GM12801 (cell line): ENCODE data around the gene ZMYND8.

ENCODE experiments used
- TF ChIP-seq, protein P1 (sequence below): IDR thresholded peaks from one replicate; pipeline ENCODE4 v1.5.1; 2011; ENCODE audit warnings: control low read depth; ENCODE audit not compliant: insufficient read length; ENCODE audit errors: extremely low read depth

The ZMYND8 gene

DNA sequence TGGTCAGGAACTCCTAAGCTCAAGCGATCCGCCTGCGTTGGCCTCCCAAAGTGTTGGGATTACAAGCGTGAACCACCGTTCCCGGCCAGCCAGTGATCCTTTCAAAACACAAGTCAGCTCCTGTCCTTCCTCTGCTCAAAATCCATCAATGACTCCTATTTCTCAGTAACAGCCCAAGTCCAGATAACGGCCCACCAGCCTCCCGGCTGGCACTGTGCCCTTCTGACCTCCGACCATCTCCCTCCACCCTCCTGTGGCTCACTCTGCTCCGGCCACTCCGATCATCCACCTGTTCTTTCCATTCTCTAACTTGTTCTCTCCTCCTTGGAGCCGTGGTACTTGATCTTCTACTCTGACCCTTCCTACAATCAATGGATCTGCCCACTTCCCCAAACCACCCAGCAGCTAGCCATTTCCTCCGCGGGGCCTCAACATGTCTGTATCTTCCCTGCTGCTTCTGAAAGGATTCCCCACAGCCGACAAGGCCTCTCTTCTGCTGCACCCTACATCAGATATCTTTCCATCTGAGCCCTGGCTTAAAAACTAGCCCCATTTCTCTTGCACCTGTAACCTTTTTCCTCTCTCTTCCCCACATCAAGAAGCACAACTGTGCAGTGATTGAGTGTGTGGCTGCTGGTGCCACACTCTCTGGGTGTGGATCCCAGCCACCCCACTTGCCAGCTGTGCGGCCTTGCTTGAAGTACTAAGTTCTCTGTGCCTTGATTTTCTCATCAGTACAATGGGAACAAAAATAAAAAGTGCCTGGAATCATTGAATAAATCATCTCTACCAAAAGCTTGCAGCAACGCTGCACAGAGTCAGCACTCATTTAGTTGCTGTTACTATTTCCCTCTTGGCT is 6.1 kb upstream of the ZMYND8 start:
- TF ChIP-seq, protein P1, sequence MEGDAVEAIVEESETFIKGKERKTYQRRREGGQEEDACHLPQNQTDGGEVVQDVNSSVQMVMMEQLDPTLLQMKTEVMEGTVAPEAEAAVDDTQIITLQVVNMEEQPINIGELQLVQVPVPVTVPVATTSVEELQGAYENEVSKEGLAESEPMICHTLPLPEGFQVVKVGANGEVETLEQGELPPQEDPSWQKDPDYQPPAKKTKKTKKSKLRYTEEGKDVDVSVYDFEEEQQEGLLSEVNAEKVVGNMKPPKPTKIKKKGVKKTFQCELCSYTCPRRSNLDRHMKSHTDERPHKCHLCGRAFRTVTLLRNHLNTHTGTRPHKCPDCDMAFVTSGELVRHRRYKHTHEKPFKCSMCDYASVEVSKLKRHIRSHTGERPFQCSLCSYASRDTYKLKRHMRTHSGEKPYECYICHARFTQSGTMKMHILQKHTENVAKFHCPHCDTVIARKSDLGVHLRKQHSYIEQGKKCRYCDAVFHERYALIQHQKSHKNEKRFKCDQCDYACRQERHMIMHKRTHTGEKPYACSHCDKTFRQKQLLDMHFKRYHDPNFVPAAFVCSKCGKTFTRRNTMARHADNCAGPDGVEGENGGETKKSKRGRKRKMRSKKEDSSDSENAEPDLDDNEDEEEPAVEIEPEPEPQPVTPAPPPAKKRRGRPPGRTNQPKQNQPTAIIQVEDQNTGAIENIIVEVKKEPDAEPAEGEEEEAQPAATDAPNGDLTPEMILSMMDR: no peak

DNA sequence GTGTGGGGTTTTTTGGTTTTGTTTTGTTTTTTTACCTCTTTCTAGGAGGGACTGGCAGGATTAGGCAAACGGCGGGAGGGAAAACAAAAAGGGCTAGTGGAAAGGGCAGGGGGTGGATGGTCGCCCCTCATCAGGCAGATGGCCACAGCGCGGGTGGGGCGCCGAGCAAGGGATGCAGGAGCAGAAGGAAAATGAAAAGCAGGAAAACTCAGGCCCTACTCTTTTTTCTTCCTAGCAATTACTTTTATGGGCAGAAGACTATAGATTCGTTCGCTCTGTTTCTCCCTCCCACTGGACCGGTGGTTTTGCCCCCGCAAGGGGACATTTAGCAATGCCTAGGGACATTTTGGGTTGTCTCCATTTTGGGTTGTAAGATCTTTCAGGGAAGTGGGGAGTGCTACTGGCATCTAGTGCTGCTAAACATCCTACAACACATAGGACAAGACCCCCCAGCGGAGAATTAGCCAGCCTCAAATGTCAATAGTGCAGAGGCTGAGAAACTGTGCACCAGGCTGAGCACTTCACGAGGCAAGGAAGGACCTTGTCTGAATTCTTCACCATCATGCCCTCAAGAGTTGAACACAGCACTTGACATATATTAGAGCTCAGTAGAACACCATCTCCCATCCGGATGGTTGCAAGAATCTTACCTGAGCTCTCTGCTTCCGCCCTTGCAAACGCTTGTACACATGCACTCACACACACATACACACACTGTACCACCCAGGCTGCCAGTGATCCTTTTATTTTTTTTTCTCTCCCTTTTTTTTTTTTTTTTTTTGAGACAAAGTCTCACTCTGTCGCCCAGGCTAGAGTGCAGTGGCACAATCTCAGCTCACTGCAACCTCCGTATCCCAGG is 4.8 kb upstream of the ZMYND8 start:
- TF ChIP-seq, protein P1: no peak

DNA sequence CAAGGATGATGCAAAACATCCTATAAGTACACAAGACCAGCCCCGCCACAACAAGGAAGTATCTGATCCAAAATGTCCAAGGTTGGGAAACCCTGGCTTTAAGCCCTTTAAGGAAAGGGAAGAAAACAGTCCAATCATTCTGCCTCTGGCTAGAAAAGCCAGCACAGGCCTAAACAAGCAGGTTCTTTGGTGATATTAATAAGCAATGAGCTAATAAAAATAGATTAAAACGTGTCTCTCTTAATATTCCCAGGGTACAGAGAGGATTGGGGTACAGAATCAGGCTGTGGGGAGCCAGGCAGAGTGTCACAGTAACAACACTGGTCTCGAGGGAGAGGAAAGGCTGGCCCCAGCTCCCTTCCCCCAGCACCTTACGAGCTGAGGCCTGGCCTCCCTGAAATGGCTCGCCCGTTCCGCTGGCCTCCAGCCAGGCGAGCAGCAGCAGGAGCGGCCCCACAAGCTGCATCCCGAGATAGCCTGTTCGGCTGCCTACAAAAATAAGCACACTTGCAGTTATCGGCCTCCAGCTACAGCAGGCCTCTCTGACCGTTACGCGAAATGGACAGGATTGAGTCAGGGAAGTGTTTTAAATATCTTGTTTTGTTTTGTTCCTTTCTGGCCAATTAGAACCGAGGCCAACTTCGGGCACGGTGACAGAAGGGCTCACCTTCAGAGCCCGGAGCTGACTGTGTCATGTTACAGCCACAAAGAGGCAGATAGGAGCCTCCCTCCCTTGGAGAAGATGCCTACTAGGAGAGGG is 4.0 kb upstream of the ZMYND8 start:
- TF ChIP-seq, protein P1: no peak

DNA sequence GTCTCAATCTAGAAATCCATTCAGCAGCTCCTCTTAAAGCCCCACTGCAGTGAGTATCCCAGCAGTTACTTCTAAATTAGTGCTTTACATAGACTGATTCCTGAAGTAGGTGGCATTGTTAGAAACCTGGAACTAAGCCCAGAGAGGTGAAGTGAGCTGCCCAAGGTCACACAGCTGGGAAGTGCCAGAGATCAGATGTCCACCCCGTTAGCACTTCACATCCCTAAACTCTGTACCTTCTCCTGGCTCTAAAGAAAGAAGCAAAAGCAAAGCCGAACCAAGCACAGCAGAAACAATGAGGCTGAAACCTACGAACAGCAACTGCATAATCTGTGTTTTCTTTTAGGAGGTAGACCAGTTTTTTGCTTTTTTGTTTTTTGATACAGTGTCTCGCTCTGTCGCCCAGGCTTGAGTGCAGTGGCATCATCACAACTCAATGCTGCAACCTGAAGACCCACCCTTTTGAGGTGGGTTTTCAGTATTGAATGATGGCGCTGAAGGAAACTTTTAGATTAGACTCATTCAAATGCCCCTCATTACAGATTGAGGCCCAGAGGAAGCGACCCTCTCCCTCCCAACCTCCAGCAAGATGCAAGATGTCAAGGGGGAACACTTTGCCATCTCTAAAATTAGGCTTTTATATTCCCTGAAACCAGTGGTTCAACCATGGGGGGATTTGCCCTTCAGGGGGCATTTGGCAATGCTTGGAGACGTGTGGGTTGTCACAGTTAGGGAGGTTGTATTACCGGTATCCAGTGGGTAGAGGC is 3.2 kb upstream of the ZMYND8 start:
- TF ChIP-seq, protein P1: no peak

DNA sequence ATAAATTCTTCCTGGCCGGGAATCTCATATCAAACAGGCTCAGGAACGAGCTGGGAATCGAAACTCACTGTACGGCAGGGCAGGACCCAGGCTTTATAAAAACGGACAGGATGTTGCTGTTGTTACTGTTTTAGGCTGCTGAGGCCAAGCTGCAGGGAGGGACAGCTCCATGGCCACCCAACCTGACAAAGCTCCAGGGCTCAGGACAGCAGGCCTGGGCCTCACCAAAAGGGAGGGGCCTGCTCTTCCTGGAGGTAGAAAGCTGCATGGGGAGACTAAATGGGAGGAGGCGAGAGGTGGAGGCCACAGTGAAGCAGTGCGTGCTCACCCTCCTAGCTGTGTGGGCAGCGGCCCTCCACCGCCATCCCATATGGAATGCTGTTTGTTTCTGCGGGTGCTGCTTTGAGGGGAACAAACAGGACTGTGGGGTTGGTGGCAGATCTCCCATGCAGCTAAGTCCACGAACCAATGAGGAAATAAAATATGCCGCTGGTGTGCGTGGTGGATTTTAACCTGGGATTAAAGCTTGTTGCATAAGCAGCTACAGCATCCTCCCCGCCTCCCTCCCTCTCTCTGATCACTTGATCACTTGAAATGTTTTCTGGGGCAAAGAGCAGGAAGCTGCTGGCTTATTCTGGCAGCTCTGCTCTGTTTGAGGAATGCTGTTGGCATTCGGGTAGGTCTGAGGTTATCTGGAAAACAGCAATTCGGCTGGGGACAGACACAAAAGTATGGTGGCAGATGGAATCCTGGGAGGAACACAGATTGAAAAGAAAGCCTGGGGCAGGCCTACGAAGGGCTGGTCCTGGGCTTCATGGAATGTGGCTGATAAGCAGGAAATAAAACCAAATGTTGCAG is 2.4 kb upstream of the ZMYND8 start:
- TF ChIP-seq, protein P1: no peak

DNA sequence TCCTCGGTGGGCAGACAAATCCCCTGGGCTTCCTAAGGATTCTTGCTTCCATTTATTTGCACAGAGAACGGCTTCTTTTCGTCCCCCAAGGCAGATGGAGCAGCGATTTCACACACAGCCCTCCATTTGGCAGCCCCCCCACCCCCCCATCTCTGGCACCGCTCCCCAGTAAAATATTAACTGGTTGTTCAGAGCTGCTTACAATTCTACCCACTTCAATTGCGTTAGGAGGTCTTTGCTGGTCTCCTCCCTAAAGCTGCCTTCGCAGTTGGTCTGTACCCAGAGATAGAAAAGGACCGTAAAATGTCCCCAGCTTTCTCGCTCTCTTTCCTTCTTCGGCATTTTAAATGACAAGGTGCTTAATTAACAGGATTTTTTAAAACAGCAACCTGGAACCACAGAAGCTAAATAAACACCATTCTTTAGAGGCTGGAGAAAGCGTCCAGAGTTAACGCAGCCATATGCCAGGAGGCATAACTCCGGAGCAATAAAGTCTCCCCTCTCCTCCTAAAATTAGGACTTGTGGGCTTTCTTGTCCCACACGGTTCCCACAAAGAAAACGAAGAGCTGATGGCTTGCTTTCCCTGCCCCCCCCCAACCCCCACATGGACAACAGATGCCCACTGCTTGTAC is 1.7 kb upstream of the ZMYND8 start:
- TF ChIP-seq, protein P1: no peak
